HG02970 (cell line): ENCODE data around the gene NEIL1.
"Not testable (repeated sequence)": the region's sequence is repeated elsewhere in the genome, so short reads cannot be mapped to it uniquely, and the experiment has no call there.

Source experiments
- ATAC-seq: cut with Tn5 transposase; IDR thresholded peaks from one replicate; pipeline ENCODE4 v1.9.1; 2021; ENCODE audit warnings: mild to moderate bottlenecking, moderate library complexity, moderate number of reproducible peaks; ENCODE audit not compliant: unreplicated experiment, low FRiP score

Gene NEIL1

GRCh38 chr15:75369897-75370581, 23.2 kb downstream of the NEIL1 start:
- ATAC-seq = no peak

- no peak for ATAC-seq
Observed at GRCh38 chr15:75371486-75371885, 24.6 kb downstream of the NEIL1 start.

- no peak for ATAC-seq
Observed at GRCh38 chr15:75371901-75372688, 25.3 kb downstream of the NEIL1 start.

GRCh38 chr15:75380773-75381172, 33.9 kb downstream of the NEIL1 start:
- ATAC-seq = no peak

GRCh38 chr15:75383986-75384385, 37.1 kb downstream of the NEIL1 start:
- not testable (repeated sequence) for ATAC-seq

- no peak for ATAC-seq
Observed at GRCh38 chr15:75389791-75390382, 43.0 kb downstream of the NEIL1 start.

- ATAC-seq = no peak
Observed at GRCh38 chr15:75397494-75397893, 50.7 kb downstream of the NEIL1 start.

GRCh38 chr15:75403892-75404291, 57.1 kb downstream of the NEIL1 start:
- no peak for ATAC-seq
